GM19351 (cell line): ENCODE results near the gene RBMX.

ENCODE experiments used
- ATAC-seq: cut with Tn5 transposase; IDR thresholded peaks from one replicate; pipeline ENCODE4 v1.9.1; 2021; ENCODE audit warnings: mild to moderate bottlenecking, moderate library complexity; ENCODE audit not compliant: unreplicated experiment

RBMX gene

DNA sequence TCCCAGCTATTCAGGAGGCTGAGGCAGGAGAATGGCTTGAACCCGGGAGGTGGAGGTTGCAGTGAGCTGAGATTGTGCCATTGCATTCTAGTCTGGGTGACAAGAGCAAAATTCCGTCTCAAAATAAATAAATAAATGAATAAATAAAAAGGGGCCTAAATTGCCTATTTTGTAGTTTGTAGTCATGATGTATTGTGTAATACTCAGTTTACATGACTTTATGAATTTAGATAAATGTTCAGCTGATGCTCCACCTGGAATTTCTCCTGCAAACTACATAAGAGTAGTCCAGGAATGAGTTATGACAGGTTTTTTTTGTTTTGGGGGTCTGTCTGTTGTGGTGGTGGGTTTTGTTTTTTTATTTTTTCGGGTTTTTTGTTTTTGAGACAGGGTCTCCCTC is 31.1 kb downstream of the RBMX start:
- no peak for ATAC-seq

DNA sequence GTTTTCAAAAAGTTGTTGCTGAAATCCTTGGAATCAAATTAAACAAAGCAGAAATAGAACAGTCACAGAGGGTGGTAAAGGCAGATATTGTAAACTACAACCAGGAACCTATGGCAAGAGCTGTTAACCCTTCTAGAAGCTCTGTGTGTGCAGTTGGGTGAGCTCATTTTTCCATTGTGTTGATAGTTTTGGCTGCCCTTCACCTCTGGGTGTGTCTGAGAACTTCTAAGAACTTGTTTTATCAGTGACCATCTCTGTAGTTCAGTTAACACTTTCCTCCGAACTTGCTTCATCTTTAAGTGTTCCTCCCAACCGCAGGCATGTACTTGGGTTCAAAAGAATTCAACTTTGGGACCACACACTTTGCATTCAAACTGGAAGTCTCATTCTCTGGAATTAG is 32.7 kb downstream of the RBMX start:
- ATAC-seq = no peak

GRCh38 chrX:136839196-136839595 is 41.3 kb downstream of the RBMX start:
- ATAC-seq = no peak

DNA sequence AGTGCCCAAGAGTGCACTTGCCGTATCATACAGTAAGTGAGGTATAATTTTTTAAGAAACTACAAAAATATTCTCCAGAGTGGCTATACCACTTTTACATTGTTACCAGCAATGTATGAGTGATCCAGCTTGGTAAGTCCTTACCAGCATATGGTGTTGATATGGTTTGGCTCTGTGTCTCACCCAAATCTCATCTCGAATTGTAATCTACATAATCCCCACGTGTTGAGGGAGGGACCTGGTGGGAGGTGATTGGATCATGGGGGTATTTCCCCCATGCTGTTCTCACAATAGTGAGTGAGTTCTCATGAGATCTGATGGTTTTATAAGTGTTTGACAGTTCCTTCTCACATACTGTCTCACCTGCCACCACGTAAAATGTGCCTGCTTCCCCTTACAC is 44.8 kb downstream of the RBMX start:
- ATAC-seq = no peak

GRCh38 chrX:136829413-136829812 is 51.1 kb downstream of the RBMX start:
- ATAC-seq = no peak

GRCh38 chrX:136828830-136829229 is 51.7 kb downstream of the RBMX start:
- no peak for ATAC-seq

DNA sequence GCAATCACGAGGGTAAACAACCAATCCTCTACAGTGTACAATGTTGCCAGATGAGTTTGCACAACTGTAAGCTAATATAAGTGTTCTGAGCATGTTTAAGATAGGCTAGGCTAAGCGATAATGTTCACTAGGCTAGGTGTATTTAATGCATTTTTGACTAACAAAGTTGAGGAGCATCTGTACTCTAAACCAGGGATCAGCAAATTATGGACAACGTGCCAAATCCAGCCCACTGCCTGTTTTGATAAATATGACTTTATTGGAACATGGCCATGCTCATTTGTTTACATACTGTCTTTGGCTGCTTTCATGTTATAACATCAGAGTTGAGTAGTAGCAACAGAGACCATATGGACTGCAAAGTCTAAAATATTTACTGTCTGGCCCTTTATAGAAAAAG is 53.5 kb downstream of the RBMX start:
- ATAC-seq = no peak

- ATAC-seq = no peak
Observed at GRCh38 chrX:136825771-136826170, 54.8 kb downstream of the RBMX start.
